Upper lobe of left lung (tissue), 6 donors: ENCODE results near the gene SURF1. TPM values are rescaled to one million over a fixed set of nuclear protein-coding genes. Genes with fewer than 3 reads are reported as not detected.
"Not testable (repeated sequence)": the region's sequence is repeated elsewhere in the genome, so short reads cannot be mapped to it uniquely, and the experiment has no call there.

Experiments
- ATAC-seq, 2 donors: fragments of 200-7000 bp; cut with Tn5 transposase; one replicate each; pipeline ENCODE4 v1.9.1; 2022; ENCODE audit warnings: mild to moderate bottlenecking in 2 of 2, moderate library complexity in 2 of 2; ENCODE audit not compliant: low FRiP score in 2 of 2
- DNase-seq, 2 donors: peaks; one replicate each; pipeline ENCODE4 v3.0.0-alpha.2; 2019 to 2020
- H3K27ac ChIP-seq, 4 donors: fragments of 200-600 bp; sonication (generic); one replicate each; pipeline ENCODE4 v1.5.1; 2016 to 2019
- H3K27me3 ChIP-seq, 4 donors: fragments of 200-600 bp; sonication (generic); one replicate each; pipeline ENCODE4 v1.5.1; 2017 to 2019
- H3K36me3 ChIP-seq, 4 donors: fragments of 200-600 bp; sonication (generic); one replicate each; pipeline ENCODE4 v1.5.1; 2016 to 2019
- H3K4me1 ChIP-seq, 4 donors: fragments of 200-600 bp; sonication (generic); one replicate each; pipeline ENCODE4 v1.5.1; 2018 to 2019
- H3K4me3 ChIP-seq, 4 donors: fragments of 200-600 bp; sonication (generic); one replicate each; pipeline ENCODE4 v1.5.1; 2017 to 2019; ENCODE audit warnings: mild to moderate bottlenecking in 2 of 4, moderate library complexity in 1 of 4
- H3K9me3 ChIP-seq, 4 donors: fragments of 200-600 bp; sonication (generic); one replicate each; pipeline ENCODE4 v1.5.1; 2018 to 2019
- CTCF ChIP-seq, 6 experiments: fragments of 450-650 bp in 4 of 6; fragments of 200-600 bp in 2 of 6; sonication (generic) in 2 of 6; IDR thresholded peaks; one replicate each; pipeline ENCODE4 v1.5.1; 2016 to 2019; ENCODE audit warnings: antibody characterized with exemption in 6 of 6
- EP300 ChIP-seq, 4 donors: sonication (generic); formaldehyde crosslinking; IDR thresholded peaks; one replicate each; pipeline ENCODE4 v1.5.1; 2017; ENCODE audit warnings: antibody characterized with exemption in 4 of 4, control low read depth in 2 of 4
- POLR2A ChIP-seq, 4 donors: fragments of 450-650 bp; IDR thresholded peaks; one replicate each; pipeline ENCODE4 v1.5.1; 2016 to 2017; ENCODE audit warnings: antibody characterized with exemption in 4 of 4, mild to moderate bottlenecking in 2 of 4
- POLR2AphosphoS5 ChIP-seq, 2 donors: sonication (generic); formaldehyde crosslinking; IDR thresholded peaks; one replicate each; pipeline ENCODE4 v1.5.1; 2017; ENCODE audit warnings: antibody characterized with exemption in 2 of 2
- WGBS, 2 donors: methylation state at CpG; one replicate each; pipeline ENCODE4 v1.1.5; 2017 to 2018; 5-methylcytosine and 5-hydroxymethylcytosine counted together
- total RNA-seq, 6 donors: library from RNA; depleted of rRNA in 4 of 6; stranded (reverse); fragments of >200 nt in 4 of 6; gene quantifications; one replicate each; pipeline versions ENCODE4 v1.1.0 to v1.2.1, GENCODE V29; 2016 to 2021
- donor health status: DM: no; HTN: no; CAD: no; lungs with moderate emphysema.
- donor health status: DM: no; HTN: yes; CAD: no; lungs with severe emphysema.

SURF1 gene
- total RNA-seq, 6 donors from 2014 or later = 25.1 to 64.8 (median 45.5) TPM

- H3K9me3 ChIP-seq = no peaks in the 10 kb centered on the region
- TF ChIP-seq EP300 (IDR thresholded peaks at IDR 0.05) (no peak), CTCF (IDR thresholded peaks at IDR 0.05) (no peak), POLR2A (IDR thresholded peaks at IDR 0.05) (no peak), POLR2AphosphoS5 (IDR thresholded peaks at IDR 0.05) (no peak)
- DNase-seq (no peak), ATAC-seq (no peak)
- WGBS, 2 donors = 56 to 62% methylated on average over 1 of the region's 1 CpG
- H3K36me3 ChIP-seq = no peaks in the 10 kb centered on the region
- H3K27me3 ChIP-seq = no peaks in the 10 kb centered on the region
- peaks cover 8 to 21% (median 18%) of the 10 kb centered on the region in 4 donors for H3K4me1 ChIP-seq
- no peak overlapping the region for H3K4me3 ChIP-seq
- no peak overlapping the region for H3K27ac ChIP-seq
These were observed 22.2 kb upstream of the SURF1 start for GRCh38 chr9:133378408-133378962.

GRCh38 chr9:133377721-133378216, 21.5 kb upstream of the SURF1 start:
- no peak overlapping the region for H3K27ac ChIP-seq
- no peak for DNase-seq
- no peak for ATAC-seq

GRCh38 chr9:133377280-133377679, 21.0 kb upstream of the SURF1 start:
- not testable (repeated sequence) for H3K9me3 ChIP-seq, H3K36me3 ChIP-seq, ATAC-seq, DNase-seq, H3K4me3 ChIP-seq, H3K27me3 ChIP-seq, H3K27ac ChIP-seq
- WGBS, 2 donors = 88 to 91% methylated on average over 14 of the region's 14 CpGs
- H3K4me1 ChIP-seq = peaks cover 19 to 33% (median 30%) of the 10 kb centered on the region in 4 donors

More at GRCh38 chr9:133377721-133378216, 21.5 kb upstream of the SURF1 start:
- 84 to 92% methylated on average over 5 to 6 of the region's 6 CpGs for WGBS, 2 donors
- H3K27me3 ChIP-seq = no peaks in the 10 kb centered on the region
- peaks cover 14 to 28% (median 26%) of the 10 kb centered on the region in 4 donors for H3K4me1 ChIP-seq
- no peaks in the 10 kb centered on the region for H3K9me3 ChIP-seq
- H3K4me3 ChIP-seq = no peak overlapping the region
- peaks cover 0 to 5% (median 4%) of the 10 kb centered on the region in 4 donors for H3K36me3 ChIP-seq
- TF ChIP-seq POLR2AphosphoS5 (IDR thresholded peaks at IDR 0.05) (no peak), EP300 (IDR thresholded peaks at IDR 0.05) (no peak), POLR2A (IDR thresholded peaks at IDR 0.05) (no peak), CTCF (IDR thresholded peaks at IDR 0.05) (no peak)

- Histone ChIP-seq H3K4me3 (peak within 1 kb of the TSS; percentile 70 to 96 (median 82)), H3K27me3 (no peaks in the 10 kb centered on the region), H3K36me3 (peaks cover 0 to 11% (median 5%) of the 10 kb centered on the region in 4 donors), H3K27ac (peak within 1 kb of the TSS; percentile 95 to 100 (median 96)), H3K9me3 (no peaks in the 10 kb centered on the region), H3K4me1 (peaks cover 32 to 46% (median 43%) of the 10 kb centered on the region in 4 donors)
- TF ChIP-seq CTCF (IDR thresholded peaks at IDR 0.05) (peak in 4 of 6 experiments; percentile 41 to 80 (median 62)), EP300 (IDR thresholded peaks at IDR 0.05) (peak in 1 of 4 donors; percentile 10), POLR2A (IDR thresholded peaks at IDR 0.05) (peak in 3 of 4 donors; percentile 73 to 98 (median 89)), POLR2AphosphoS5 (IDR thresholded peaks at IDR 0.05) (peak; percentile 79 to 91)
- DNase-seq = peak; percentile 98 to 100
- WGBS, 2 donors = 0% methylated on average over 1 to 2 of the region's 120 CpGs
- ATAC-seq = peak; percentile 97 to 98
These were observed 19.7 kb upstream of the SURF1 start, which contains the start of the genes STKLD1 and SURF4 for GRCh38 chr9:133375724-133376654. Gene STKLD1, plus strand, starts transcription at chr9:133376366. Its CDS starts 108 bp downstream, at chr9:133376474. Gene SURF4, minus strand, starts transcription at chr9:133376060. Its CDS starts 91 bp downstream, at chr9:133375969.
